Stimulated activated memory B cell treated with anti-CD40 and anti-IgM and Interleukin-4, amounts not matched to agents 10 μg/mL and 1 μg/mL and 100 μg/mL, for 72 hours (primary cell): ENCODE data around the gene TDP1.

Experiments used
- ATAC-seq: fragments of 150-1000 bp; cut with Tn5 transposase; 2 replicates; pipeline ENCODE4 v1.10.0; 2021
- H3K27ac Mint-ChIP-seq: one replicate; pipeline ENCODE4 v1.8.0; 2022; ENCODE audit warnings: mild to moderate bottlenecking, mixed read lengths
- H3K27me3 Mint-ChIP-seq: one replicate; pipeline ENCODE4 v1.8.0; 2022; ENCODE audit warnings: mixed read lengths
- H3K36me3 Mint-ChIP-seq: one replicate; pipeline ENCODE4 v1.8.0; 2022; ENCODE audit warnings: mixed read lengths
- H3K4me1 Mint-ChIP-seq: one replicate; pipeline ENCODE4 v1.8.0; 2022; ENCODE audit warnings: mixed read lengths
- H3K4me3 Mint-ChIP-seq: one replicate; pipeline ENCODE4 v1.8.0; 2022; ENCODE audit warnings: mild to moderate bottlenecking, moderate library complexity, mixed read lengths
- H3K9me3 Mint-ChIP-seq: one replicate; pipeline ENCODE4 v1.8.0; 2022; ENCODE audit warnings: mixed read lengths

The TDP1 gene

GRCh38 chr14:89955745-89956660, at the start of gene TDP1:
Gene TDP1, plus strand, starts transcription at chr14:89955927. Its CDS starts 7,188 bp downstream, at chr14:89963115.
- Mint-ChIP-seq H3K27ac (peak within 1 kb of the TSS; percentile 95), H3K9me3 (no peaks in the 10 kb centered on the region), H3K27me3 (no peaks in the 10 kb centered on the region), H3K36me3 (peaks cover 36% of the 10 kb centered on the region), H3K4me1 (peaks cover 42% of the 10 kb centered on the region), H3K4me3 (peak within 1 kb of the TSS; percentile 98)
- peak; percentile 88 for ATAC-seq

- H3K36me3 Mint-ChIP-seq: peaks cover 8% of the 10 kb centered on the region
- no peak for ATAC-seq
- no peaks in the 10 kb centered on the region for H3K9me3 Mint-ChIP-seq
- H3K27ac Mint-ChIP-seq: no peak overlapping the region
- H3K4me3 Mint-ChIP-seq: no peak overlapping the region
- no peaks in the 10 kb centered on the region for H3K4me1 Mint-ChIP-seq
- H3K27me3 Mint-ChIP-seq: no peaks in the 10 kb centered on the region
These were observed 49.7 kb upstream of the TDP1 start for GRCh38 chr14:89906000-89906399.

GRCh38 chr14:89907655-89908054, 48.1 kb upstream of the TDP1 start:
- H3K4me3 Mint-ChIP-seq: no peak overlapping the region
- H3K27me3 Mint-ChIP-seq: no peaks in the 10 kb centered on the region
- H3K4me1 Mint-ChIP-seq: no peaks in the 10 kb centered on the region
- no peaks in the 10 kb centered on the region for H3K9me3 Mint-ChIP-seq
- peaks cover 8% of the 10 kb centered on the region for H3K36me3 Mint-ChIP-seq
- ATAC-seq: no peak
- H3K27ac Mint-ChIP-seq: no peak overlapping the region

DNA sequence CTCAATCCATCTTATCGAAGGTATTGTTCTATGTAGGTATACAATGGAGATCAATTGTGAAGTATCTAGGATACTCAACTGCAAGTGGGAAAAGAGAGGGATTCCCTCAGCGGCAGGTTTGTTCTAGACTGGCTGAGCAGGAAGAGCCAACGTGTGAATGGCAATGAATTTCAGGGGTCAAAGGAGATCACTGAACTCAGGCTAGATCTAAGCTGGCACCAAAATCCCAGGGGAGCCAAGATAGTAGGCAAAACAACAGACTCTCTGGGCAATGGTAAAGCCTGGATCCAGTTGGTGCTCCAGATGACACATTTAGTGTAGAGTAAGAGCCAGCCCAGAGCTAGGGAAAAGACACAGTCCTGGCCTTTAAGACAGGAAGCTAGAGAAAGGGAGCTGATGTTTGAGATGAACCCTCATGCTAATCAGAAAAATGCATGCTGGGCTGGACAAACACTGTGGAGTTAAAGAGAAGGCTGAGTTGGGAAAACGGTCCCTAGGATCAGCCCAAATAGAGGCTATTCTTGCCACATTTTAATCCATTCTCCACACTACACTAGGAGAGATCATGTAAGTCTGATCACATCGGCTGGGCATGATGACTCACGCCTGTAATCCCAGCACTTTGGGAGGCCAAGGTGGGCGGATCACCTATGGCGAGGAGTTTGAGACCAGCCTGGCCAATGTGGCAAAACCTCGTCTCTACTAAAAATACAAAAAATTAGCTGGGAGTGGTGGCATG, 46.8 kb upstream of the TDP1 start:
- H3K4me1 Mint-ChIP-seq: peaks cover 4% of the 10 kb centered on the region
- no peak overlapping the region for H3K4me3 Mint-ChIP-seq
- peaks cover 8% of the 10 kb centered on the region for H3K36me3 Mint-ChIP-seq
- H3K27ac Mint-ChIP-seq: no peak overlapping the region
- H3K9me3 Mint-ChIP-seq: no peaks in the 10 kb centered on the region
- ATAC-seq: no peak
- H3K27me3 Mint-ChIP-seq: no peaks in the 10 kb centered on the region

DNA sequence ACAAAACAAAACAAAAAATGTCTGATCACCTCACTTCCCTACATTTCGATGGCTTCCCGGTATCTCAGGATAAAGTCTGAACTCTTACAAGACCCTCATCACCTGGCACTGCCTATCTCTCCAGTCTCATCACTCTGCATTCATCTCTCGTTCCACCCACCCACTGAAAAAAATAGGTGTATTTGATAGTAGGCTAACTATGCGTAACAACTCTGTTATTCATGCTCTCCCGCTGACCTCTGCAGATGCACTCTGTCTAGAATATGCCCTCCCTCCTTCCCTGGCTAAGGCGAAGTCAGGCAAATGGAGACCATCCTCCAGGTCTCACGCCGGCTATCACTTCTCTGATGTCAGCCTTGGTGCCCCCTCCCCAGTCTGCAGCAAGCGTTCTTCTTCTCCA, 46.1 kb upstream of the TDP1 start:
- H3K27ac Mint-ChIP-seq: no peak overlapping the region
- peaks cover 4% of the 10 kb centered on the region for H3K4me1 Mint-ChIP-seq
- H3K27me3 Mint-ChIP-seq: no peaks in the 10 kb centered on the region
- ATAC-seq: no peak
- H3K36me3 Mint-ChIP-seq: peaks cover 8% of the 10 kb centered on the region
- H3K4me3 Mint-ChIP-seq: no peak overlapping the region
- H3K9me3 Mint-ChIP-seq: no peaks in the 10 kb centered on the region

DNA sequence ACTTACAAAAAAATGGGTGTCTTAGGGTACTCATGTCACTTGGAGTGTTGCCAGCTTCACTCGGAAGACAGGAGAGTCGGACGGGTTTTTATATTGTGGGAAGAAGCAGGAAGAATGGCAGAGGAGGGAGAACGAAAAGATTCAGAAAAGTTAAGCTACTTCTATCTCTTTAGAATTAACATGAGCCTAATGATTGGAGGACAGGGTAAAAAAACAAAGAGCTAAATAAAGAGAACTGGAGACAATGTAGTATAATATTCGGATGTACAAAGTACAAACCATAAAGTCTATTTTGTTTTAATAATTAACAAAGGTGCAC, 45.1 kb upstream of the TDP1 start:
- ATAC-seq: no peak
- no peaks in the 10 kb centered on the region for H3K9me3 Mint-ChIP-seq
- no peak overlapping the region for H3K4me3 Mint-ChIP-seq
- H3K36me3 Mint-ChIP-seq: peaks cover 2% of the 10 kb centered on the region
- H3K4me1 Mint-ChIP-seq: peaks cover 4% of the 10 kb centered on the region
- no peak overlapping the region for H3K27ac Mint-ChIP-seq
- H3K27me3 Mint-ChIP-seq: no peaks in the 10 kb centered on the region

- H3K4me3 Mint-ChIP-seq: no peak overlapping the region
- H3K27me3 Mint-ChIP-seq: no peaks in the 10 kb centered on the region
- H3K27ac Mint-ChIP-seq: no peak overlapping the region
- no peak for ATAC-seq
- H3K36me3 Mint-ChIP-seq: no peaks in the 10 kb centered on the region
- peaks cover 4% of the 10 kb centered on the region for H3K4me1 Mint-ChIP-seq
- H3K9me3 Mint-ChIP-seq: no peaks in the 10 kb centered on the region
These were observed 44.5 kb upstream of the TDP1 start for GRCh38 chr14:89911010-89911919.

- no peak overlapping the region for H3K4me3 Mint-ChIP-seq
- H3K27ac Mint-ChIP-seq: no peak overlapping the region
- ATAC-seq: no peak
- H3K27me3 Mint-ChIP-seq: no peaks in the 10 kb centered on the region
- no peaks in the 10 kb centered on the region for H3K36me3 Mint-ChIP-seq
- no peaks in the 10 kb centered on the region for H3K9me3 Mint-ChIP-seq
- H3K4me1 Mint-ChIP-seq: peaks cover 4% of the 10 kb centered on the region
These were observed 43.5 kb upstream of the TDP1 start for GRCh38 chr14:89912221-89912620.

DNA sequence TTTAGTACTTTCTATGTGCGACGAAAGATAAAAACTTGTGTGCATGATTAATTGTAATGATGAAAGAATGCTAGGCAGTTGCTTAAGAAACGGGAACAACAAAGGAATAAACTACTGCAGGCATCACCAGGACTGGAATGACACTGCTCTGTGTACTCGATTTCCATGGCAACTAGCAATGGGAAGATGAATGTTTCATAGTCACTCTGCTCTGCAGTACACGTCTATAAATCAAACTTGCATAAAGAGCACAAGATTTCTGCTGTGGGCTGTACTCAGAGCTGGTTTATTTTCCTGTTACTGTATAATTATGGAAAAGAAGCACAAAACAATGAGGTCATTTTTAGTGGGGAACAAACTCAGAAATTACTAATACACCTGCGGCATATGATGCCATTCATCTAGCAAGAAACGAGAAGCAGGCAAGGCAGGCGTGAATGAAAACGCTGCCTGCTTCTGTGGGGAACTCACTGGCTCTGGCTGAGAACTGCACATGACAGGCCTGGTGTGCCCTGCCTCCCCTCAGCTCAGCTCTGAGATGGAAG, 43.0 kb upstream of the TDP1 start:
- no peaks in the 10 kb centered on the region for H3K27me3 Mint-ChIP-seq
- no peak overlapping the region for H3K4me3 Mint-ChIP-seq
- no peak for ATAC-seq
- no peaks in the 10 kb centered on the region for H3K36me3 Mint-ChIP-seq
- H3K27ac Mint-ChIP-seq: no peak overlapping the region
- H3K4me1 Mint-ChIP-seq: peaks cover 4% of the 10 kb centered on the region
- H3K9me3 Mint-ChIP-seq: no peaks in the 10 kb centered on the region

DNA sequence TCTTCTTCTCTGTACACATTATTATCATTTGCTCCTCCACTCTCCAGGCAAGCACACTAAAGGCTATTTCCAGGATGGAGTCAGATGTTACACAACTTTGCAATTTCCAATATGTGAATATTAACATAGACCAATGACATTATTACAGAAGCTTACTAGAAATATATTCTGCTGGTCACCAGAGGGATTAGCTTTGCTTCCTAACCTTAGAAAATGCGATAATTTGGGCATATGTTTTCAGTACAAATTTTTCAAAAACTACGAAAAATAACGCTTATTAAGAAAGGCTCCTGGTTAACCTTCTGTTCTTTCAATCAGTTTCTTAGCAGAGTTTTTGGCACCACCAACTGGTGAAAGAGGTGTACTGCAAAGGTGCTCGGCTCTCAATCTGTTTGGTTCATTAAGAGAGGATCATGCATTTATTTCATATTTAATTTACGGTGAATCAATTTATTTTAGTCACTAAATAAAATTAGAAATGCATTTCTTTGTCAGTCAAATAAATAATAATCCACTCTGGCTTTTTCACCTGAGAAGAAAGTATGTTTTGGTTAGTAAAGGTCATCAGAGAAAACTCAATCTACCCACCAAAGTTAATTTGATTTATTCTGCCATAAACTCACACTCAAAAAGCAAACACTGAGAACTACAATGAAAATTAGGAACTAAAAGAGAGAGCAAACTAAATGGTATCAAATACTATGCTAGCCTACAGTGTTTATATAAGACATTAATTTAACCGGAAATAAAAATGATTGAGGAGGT, 40.4 kb upstream of the TDP1 start:
- Mint-ChIP-seq H3K9me3 (no peaks in the 10 kb centered on the region), H3K27ac (no peak overlapping the region), H3K27me3 (no peaks in the 10 kb centered on the region), H3K4me3 (no peak overlapping the region), H3K36me3 (no peaks in the 10 kb centered on the region), H3K4me1 (peaks cover 4% of the 10 kb centered on the region)
- peak; percentile 65 for ATAC-seq

- H3K27ac Mint-ChIP-seq: no peak overlapping the region
- no peak overlapping the region for H3K4me3 Mint-ChIP-seq
- H3K36me3 Mint-ChIP-seq: no peaks in the 10 kb centered on the region
- H3K9me3 Mint-ChIP-seq: no peaks in the 10 kb centered on the region
- no peak for ATAC-seq
- no peaks in the 10 kb centered on the region for H3K27me3 Mint-ChIP-seq
- H3K4me1 Mint-ChIP-seq: no peaks in the 10 kb centered on the region
These were observed 37.0 kb upstream of the TDP1 start for GRCh38 chr14:89918721-89919120.

GRCh38 chr14:89920056-89920455, 35.7 kb upstream of the TDP1 start:
- H3K4me1 Mint-ChIP-seq: no peaks in the 10 kb centered on the region
- H3K27ac Mint-ChIP-seq: no peak overlapping the region
- peaks cover 5% of the 10 kb centered on the region for H3K36me3 Mint-ChIP-seq

GRCh38 chr14:89921346-89921745, 34.4 kb upstream of the TDP1 start:
- Mint-ChIP-seq H3K9me3 (no peaks in the 10 kb centered on the region), H3K4me3 (no peak overlapping the region), H3K36me3 (peaks cover 5% of the 10 kb centered on the region), H3K4me1 (no peaks in the 10 kb centered on the region), H3K27ac (no peak overlapping the region), H3K27me3 (no peaks in the 10 kb centered on the region)
- ATAC-seq: no peak

More at GRCh38 chr14:89920056-89920455, 35.7 kb upstream of the TDP1 start:
- Mint-ChIP-seq H3K27me3 (no peaks in the 10 kb centered on the region), H3K4me3 (no peak overlapping the region), H3K9me3 (no peaks in the 10 kb centered on the region)
- ATAC-seq: no peak
